Measurements from ENCODE around the gene CIAO3. TPM values are rescaled to one million over a fixed set of nuclear protein-coding genes. Genes with fewer than 3 reads are reported as not detected.

CIAO3 gene
- polyA plus RNA-seq, 3 donors from 2014 or later = 4.6 to 25.5 (median 17.5) TPM

DNA sequence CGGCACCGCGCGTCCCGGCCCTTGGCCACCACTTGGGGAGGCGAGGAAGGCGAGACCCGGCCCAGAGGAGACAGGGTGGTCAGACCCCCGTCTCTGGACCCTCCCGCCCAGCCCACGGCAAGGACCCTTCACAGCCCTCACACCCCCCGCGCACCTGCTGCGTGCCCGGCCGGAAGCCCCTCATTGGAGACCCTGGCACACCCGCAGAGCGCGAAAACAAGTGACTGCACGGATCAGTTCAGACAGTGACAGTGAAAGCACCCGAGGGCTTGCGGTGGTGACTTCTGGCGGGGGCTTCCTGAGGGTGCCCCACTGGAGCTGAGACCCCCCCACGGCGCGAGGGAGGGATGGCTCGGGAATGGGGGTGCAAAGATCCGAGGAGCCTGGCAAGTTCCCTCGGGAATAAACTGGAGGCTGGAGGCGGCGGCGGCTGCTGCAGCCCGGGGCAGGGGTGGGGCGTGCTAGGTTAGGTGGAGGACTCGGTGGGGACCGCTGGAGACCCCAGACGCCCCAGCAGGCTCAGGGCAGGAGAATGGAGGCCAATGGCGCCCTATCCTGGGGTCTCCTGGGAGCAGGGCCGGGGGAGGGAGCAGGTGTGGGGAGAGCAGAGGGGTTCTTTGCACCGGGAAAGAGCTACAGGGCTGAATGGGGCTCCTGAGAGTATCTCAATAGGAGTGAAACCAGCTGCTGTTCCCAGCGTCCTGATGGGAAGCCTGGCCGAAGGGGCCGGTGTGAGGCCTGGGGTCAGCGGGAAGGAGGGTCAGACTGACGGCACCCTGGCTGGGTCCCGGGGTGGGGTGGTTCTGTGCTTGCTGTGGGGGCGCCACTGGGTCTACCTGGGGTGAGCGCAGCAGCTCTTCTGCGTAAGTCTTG lies 34.4 kb downstream of the CIAO3 start:
- Mint-ChIP-seq H3K4me3 (no peak overlapping the region), H3K4me1 (no peaks in the 10 kb centered on the region)

DNA sequence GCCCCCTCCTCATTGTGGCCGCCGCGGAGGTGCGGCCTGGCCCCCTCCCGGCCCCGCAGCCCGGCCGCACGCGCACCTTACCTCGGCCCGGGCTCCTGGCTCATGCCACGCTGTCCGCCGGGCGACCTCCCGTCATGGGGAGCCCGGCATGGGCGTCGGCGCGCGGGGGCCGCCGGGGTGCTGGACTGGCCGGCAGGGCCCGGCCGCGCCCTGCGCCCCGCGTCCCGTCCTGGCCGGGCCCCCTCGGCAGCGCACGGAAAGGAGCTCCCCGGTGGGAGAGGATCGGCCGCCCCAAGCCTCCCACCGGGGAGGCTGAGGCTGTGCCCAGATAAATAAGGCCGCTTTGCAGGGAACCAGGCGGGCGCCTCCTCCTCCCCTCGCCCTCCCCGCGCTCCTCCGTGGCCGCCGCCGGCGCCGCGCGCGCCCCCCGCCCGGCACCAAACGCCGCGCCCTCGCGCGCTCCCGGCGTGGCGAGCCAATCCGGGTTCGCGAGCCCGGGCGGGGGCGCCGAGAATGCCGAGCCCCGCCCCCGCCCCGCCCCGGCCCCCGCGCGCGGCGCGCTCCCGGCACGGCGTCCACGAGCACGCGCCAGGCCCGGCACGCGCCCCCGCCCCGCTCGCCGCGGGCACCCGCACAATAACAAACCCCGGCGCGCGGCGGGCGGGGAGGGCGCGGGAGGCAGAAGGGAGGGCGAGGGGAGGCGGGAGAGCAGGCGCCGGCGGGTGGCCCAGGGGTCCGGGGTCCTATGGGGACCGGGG lies 35.2 kb downstream of the CIAO3 start, which contains the start of gene FBXL16:
Gene FBXL16 (minus strand): TSS at position 371 of the 758 bp plus-strand sequence. CDS start 8,396 bp downstream, outside the sequence.
- Mint-ChIP-seq H3K4me3 (no peak within 1 kb of the TSS), H3K4me1 (no peaks in the 10 kb centered on the region), H3K9me3 (peaks cover 0 to 1% (median 0%) of the 10 kb centered on the region in 6 donors), H3K27me3 (ENCODE audit: low read depth in 3 of 3) (peaks cover 3 to 17% (median 12%) of the 10 kb centered on the region in 3 donors), H3K27ac (no peak within 1 kb of the TSS), H3K36me3 (no peaks in the 10 kb centered on the region)
- DNase-seq = no peak

More for the DNA sequence above, 34.4 kb downstream of the CIAO3 start:
- H3K9me3 Mint-ChIP-seq = peaks cover 0 to 1% (median 0%) of the 10 kb centered on the region in 6 donors
- DNase-seq = no peak
- H3K27ac Mint-ChIP-seq = no peak overlapping the region
- peaks cover 5 to 20% (median 11%) of the 10 kb centered on the region in 3 donors for H3K27me3 Mint-ChIP-seq (ENCODE audit: low read depth in 3 of 3)
- H3K36me3 Mint-ChIP-seq = no peaks in the 10 kb centered on the region

DNA sequence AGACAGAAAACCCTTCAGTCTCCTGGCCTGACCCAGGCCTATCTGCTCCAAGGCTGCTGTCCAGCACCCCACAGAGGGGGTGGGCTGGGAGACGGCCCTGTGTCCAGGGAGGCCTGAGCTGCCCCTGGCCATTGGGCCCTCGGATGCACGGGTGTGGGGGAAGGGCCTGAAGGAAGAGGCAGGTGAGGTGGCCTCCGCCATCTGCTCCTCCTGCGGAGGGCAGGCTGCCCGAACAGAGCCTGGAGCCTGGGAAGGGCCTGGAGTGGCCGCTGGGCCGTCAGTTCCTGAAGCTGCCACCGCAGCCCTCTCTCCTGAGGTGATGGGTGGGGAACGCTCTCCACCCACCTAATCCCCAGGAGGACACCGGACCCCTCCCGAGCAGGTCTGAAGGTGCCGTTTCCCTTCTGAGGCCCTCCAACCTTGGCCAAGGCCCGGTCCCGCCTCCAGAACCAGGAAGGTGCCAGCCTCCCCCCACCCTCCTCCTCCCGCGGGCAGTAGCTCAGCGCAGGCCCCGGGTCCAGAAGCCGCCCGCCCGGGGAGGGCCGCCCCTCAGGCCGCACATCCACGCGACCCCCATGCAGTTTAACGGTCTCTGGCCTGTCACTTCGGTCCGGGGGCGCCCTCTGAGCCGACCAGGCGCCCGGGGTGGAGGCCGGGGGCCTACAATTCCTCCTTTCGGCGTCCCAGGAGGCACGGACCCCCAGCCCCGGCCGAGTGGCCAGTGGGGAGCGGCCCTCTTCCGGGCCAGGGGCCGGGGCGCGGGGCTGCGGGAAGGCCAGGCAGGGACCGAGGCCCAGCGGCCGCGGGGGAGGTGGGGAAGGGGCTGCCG lies 36.0 kb downstream of the CIAO3 start:
- Mint-ChIP-seq H3K27me3 (ENCODE audit: low read depth in 3 of 3) (peaks cover 0 to 17% (median 12%) of the 10 kb centered on the region in 3 donors), H3K9me3 (peaks cover 0 to 1% (median 0%) of the 10 kb centered on the region in 6 donors), H3K4me1 (no peaks in the 10 kb centered on the region), H3K27ac (no peak overlapping the region), H3K36me3 (no peaks in the 10 kb centered on the region), H3K4me3 (no peak overlapping the region)
- DNase-seq = no peak

DNA sequence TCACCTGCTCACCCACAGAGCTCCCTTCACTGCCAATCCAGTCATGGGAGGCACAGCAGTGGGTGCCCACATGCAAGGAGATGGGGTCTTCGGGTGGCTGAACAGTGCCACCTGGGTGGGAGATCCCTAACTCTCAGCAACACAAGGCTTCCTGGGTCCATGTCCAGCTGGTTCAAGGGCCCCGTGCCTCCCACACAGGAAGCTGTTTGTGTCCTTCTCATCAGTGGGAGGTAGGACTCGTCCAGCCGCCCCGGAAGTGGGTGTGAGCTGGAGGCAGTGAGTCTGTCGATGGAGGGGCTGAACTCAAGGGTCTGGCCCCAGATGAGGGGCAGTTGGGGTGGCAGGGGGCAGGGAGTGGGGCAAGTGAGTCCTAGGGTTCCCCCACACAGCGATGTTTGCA lies 36.8 kb downstream of the CIAO3 start:
- Mint-ChIP-seq H3K4me3 (no peak overlapping the region), H3K9me3 (peaks cover 0 to 1% (median 0%) of the 10 kb centered on the region in 6 donors), H3K4me1 (peaks cover 0 to 2% of the 10 kb centered on the region in 2 donors), H3K27ac (no peak overlapping the region), H3K27me3 (ENCODE audit: low read depth in 3 of 3) (peaks cover 0 to 17% (median 15%) of the 10 kb centered on the region in 3 donors), H3K36me3 (no peaks in the 10 kb centered on the region)
- DNase-seq = no peak

DNA sequence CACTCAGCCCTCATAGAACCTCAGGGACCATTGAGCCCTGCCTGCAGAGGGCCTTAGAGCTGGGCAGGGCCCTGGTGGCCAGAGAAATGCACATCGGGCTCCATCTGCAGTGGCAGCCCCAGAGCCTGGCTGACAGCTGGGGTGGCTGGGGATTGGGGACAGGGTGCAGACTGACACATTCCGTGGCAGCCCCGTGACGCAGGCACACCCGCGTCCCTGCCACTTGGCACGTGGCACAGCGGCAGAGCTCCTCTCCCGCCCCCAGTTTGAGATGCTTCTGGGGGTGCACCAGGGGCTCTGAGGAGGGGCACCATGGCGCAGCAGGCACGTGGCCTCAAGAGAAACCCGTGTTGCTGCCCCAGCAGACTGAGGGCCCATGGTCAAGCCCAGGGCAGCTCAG lies 37.4 kb downstream of the CIAO3 start:
- Mint-ChIP-seq H3K4me1 (peaks cover 0 to 2% of the 10 kb centered on the region in 2 donors), H3K9me3 (peaks cover 0 to 2% (median 0%) of the 10 kb centered on the region in 6 donors), H3K4me3 (no peak overlapping the region), H3K27ac (no peak overlapping the region), H3K36me3 (no peaks in the 10 kb centered on the region), H3K27me3 (ENCODE audit: low read depth in 3 of 3) (peaks cover 2 to 17% (median 13%) of the 10 kb centered on the region in 3 donors)
- no peak for DNase-seq

DNA sequence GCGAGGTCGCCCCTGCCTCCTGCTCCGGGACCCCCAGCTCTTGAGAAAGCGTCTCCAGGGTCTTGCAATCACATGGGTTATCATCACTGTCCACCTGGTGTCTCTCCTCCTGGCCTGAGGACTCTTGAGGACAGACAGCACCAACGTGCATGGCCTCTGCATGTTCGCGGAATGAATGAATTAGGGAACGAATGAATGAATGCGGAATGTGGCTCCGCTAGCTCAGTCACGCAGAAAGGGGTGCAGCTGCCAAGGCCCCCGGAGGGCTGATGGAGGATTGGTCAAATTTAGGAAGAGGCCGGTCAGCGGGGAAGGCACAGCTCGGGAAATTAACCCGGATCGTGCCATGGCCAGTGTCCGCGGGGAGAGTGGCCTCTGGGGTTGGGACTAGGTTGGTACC lies 38.5 kb downstream of the CIAO3 start:
- no peak overlapping the region for H3K27ac Mint-ChIP-seq
- no peak overlapping the region for H3K4me3 Mint-ChIP-seq
- no peaks in the 10 kb centered on the region for H3K36me3 Mint-ChIP-seq
- DNase-seq = no peak
- peaks cover 0 to 2% of the 10 kb centered on the region in 2 donors for H3K4me1 Mint-ChIP-seq
- H3K27me3 Mint-ChIP-seq (ENCODE audit: low read depth in 3 of 3) = peaks cover 2 to 16% (median 13%) of the 10 kb centered on the region in 3 donors
- peaks cover 0 to 2% (median 0%) of the 10 kb centered on the region in 6 donors for H3K9me3 Mint-ChIP-seq

DNA sequence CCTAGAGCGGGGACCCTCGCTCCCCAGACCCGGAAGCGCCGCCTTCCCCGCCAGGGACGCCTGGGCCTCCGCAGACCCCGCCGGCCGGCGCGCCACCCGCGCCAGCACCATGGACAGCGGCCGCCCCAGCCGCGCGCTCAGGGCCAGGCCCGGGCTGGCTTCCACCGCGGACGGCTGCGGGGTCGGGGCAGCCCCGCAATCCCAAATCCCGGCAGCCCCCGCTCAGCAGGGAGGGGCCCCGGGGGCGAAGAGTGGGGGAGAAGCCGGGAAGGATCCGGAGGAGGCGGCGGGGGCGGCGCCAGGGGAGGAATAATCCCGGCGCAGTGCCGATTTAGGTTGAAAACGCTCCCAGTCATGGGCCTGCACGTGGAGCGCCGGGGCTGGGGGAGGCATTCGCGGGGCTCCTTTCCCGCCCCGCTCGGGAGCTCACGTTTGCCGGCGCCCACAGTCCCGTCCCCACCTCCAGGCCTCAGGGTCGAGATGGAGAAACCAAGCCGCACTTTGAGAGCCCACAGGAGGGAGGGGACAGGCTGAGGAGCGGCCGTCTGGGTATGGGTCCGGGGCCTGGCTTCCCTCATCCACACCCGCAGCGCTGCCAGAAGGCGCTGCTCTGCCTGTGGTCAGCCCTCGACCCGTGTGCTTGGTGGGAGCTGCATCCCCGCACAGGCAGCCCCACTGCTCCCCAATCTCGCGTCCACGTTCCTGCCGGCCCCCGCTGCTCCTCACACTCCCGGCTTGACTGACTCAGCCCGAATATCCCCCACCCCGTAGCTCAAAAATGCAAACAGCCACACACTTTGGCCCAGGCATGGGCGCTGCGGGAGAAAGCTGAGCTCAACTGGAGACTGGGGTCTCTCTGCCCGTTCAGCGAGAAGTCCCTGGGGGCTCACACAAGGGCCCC lies 39.9 kb downstream of the CIAO3 start:
- peak in 1 of 3 donors; percentile 40 for DNase-seq
- Mint-ChIP-seq H3K4me3 (no peak overlapping the region), H3K27ac (no peak overlapping the region), H3K9me3 (peaks cover 0 to 2% (median 0%) of the 10 kb centered on the region in 6 donors), H3K4me1 (peaks cover 0 to 2% of the 10 kb centered on the region in 2 donors), H3K36me3 (no peaks in the 10 kb centered on the region), H3K27me3 (ENCODE audit: low read depth in 3 of 3) (peaks cover 2 to 16% (median 13%) of the 10 kb centered on the region in 3 donors)

DNA sequence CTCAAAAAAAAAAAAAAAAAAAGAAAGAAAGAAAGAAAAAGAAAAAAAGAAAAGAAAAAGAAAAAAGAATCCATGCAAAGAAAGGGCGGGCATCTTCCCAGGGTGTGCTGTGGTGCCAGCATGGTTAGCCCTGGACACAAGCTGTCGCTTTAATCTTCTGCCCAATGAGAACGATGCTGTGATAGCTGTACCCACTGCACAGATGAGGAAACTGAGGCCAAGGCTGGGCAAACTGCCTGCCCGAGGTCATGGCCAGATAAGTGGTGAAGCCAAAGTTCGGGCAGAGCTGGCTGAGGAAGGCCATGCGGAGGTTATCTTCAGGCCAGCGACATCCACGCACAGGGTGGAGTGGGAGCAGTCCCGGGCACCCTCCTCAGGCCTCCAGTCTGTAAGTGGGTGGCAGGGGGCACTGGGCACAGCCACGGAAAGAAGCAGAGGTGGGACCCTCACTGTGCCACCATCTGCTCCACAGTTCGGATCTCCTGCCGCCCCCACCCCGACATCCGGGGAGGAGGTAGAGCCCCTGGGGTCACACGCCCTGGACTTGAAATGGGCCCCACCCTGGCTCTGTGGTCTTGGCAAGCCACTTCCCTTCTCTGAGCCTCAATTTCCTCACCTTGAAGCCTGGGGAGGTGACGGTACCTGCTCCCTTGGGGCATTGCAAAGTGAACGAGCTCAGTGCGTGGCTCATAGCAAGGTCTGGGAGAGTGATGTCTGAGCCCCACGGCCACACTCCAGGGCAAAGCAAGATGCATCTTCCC lies 41.7 kb downstream of the CIAO3 start:
- Mint-ChIP-seq H3K27ac (no peak overlapping the region), H3K4me3 (no peak overlapping the region), H3K4me1 (peaks cover 0 to 8% of the 10 kb centered on the region in 2 donors), H3K36me3 (no peaks in the 10 kb centered on the region), H3K27me3 (ENCODE audit: low read depth in 3 of 3) (peaks cover 4 to 18% (median 15%) of the 10 kb centered on the region in 3 donors), H3K9me3 (peaks cover 0 to 2% (median 0%) of the 10 kb centered on the region in 6 donors)
- no peak for DNase-seq

DNA sequence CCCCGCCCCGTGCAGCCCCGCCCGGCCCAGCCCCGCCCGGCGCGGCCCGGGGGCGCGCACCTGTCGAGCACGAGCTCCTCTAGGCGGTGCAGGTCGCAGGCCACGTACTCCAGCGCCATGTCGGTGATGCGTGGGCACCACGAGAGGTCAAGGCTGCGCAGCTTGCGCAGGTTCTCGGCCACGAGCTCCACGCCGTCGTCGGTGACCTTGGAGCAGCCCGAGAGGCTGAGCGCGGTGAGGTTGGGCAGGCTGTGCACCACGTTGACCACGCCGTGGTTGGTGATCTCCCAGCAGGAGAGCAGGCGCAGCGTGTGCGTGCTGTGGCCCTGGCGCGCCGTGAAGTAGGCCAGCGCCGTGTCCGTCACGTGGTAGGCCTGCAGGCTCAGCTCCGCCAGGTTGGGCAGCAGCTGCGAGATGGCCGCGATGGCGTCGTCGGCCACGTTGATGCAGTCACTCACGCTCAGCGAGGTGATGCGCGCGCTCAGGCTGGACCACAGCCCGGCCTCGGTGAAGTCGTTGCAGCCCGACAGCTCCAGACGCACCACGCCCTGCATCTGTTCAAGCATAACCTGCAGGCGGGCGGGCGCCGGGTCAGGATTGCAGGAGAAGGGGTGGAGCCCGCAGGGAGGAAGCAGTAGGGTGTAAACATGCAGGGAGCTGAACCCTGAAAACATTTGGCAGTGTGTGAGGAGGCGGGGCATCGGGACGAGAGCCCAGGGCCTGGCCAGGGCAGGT lies 45.3 kb downstream of the CIAO3 start:
- Mint-ChIP-seq H3K27ac (peak overlapping the region in 1 of 6 donors; percentile 16), H3K27me3 (ENCODE audit: low read depth in 3 of 3) (peaks cover 10 to 21% (median 10%) of the 10 kb centered on the region in 3 donors), H3K36me3 (no peaks in the 10 kb centered on the region), H3K9me3 (peaks cover 0 to 2% (median 0%) of the 10 kb centered on the region in 6 donors), H3K4me3 (peak overlapping the region; percentile 27 to 51 (median 46)), H3K4me1 (peaks cover 8 to 16% of the 10 kb centered on the region in 2 donors)
- DNase-seq = peak in 1 of 3 donors; percentile 22

DNA sequence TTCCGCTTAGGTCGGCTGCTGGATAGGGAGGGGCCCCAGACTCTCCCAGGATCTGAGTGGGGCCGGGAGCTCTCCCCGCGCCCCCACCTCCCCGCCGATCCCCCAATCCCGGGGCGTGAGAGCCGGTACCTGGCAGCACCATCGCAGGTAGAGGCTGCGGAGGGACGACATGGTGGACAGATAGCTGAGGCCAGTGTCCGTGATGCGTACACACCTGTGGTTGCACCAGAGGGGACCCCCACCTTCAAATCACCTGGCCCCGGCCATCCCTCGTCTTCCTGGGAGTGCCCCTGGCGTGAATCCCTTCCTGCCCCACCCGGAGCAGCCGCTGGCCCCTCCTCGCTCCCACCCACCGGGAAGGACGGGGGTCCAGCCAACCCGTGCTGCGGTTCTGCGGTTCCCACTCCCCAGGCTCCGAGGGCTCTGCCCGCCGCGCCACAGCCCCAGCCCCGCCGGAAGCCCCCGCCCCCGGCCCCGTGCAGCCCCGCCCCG lies 45.9 kb downstream of the CIAO3 start:
- DNase-seq = no peak
- Mint-ChIP-seq H3K36me3 (no peaks in the 10 kb centered on the region), H3K4me3 (no peak overlapping the region), H3K27me3 (ENCODE audit: low read depth in 3 of 3) (peaks cover 10 to 23% (median 10%) of the 10 kb centered on the region in 3 donors), H3K4me1 (peaks cover 14 to 18% of the 10 kb centered on the region in 2 donors), H3K9me3 (peaks cover 0 to 2% (median 0%) of the 10 kb centered on the region in 6 donors), H3K27ac (no peak overlapping the region)

DNA sequence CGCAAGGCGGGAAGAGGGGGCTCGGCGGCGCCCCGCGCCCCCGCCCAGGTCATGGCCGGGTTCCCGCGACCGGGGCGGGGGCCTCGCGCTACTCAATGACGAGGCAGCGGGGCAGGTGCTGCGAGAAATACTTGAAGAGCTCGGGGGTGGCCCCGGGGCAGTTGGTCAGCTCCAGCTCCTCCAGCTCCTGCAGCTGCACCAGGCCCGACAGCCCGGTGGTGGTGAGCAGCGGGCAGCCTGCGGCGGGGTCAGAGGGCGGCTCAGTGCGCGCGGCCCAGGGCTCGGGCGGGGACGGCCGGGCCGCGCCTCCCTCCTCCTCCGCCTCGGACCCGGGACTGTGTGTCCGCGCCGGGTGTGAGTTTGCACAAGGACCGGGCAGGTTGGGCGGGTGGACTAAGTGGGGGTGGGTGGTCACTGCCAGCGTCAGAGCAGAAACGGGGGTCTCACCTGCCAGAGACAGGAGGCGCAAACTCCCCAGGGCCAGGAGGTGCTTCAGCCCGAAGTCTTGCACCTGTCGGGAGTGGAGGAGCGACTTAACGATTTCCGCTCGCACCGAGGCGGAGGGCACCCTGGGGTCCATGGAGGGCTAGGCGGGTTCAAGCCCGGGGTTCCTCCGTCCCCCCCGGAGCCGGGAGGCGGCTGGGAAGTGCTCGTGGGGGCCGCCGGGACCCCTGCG lies 46.5 kb downstream of the CIAO3 start:
- Mint-ChIP-seq H3K9me3 (peaks cover 0 to 2% (median 0%) of the 10 kb centered on the region in 6 donors), H3K36me3 (no peaks in the 10 kb centered on the region), H3K4me3 (peak overlapping the region in 3 of 5 donors; percentile 38 to 53 (median 42)), H3K27me3 (ENCODE audit: low read depth in 3 of 3) (peaks cover 10 to 20% (median 12%) of the 10 kb centered on the region in 3 donors), H3K4me1 (peaks cover 14 to 22% of the 10 kb centered on the region in 2 donors), H3K27ac (no peak overlapping the region)
- DNase-seq = no peak

All from immature natural killer cell (primary cell).